ENCODE measurements around the gene RBM18. TPM values are rescaled to one million over a fixed set of nuclear protein-coding genes. Genes with fewer than 3 reads are reported as not detected.

The RBM18 gene
- total RNA-seq, 1 experiment from 2014 or later, result 19.2 TPM

- Histone ChIP-seq H3K9me3 (ENCODE audit: control insufficient read depth, insufficient read depth, low read depth, low read length) (no peaks in the 10 kb centered on the region), H3K27ac (ENCODE audit: low read length) (no peak overlapping the region), H3K4me3 (ENCODE audit: low read depth in 2 of 2, low read length in 2 of 2) (no peak overlapping the region), H3K36me3 (ENCODE audit: control insufficient read depth, insufficient read depth, low read length) (no peaks in the 10 kb centered on the region), H3K27me3 (ENCODE audit: control insufficient read depth, insufficient read depth, low read length) (no peaks in the 10 kb centered on the region), H3K4me1 (ENCODE audit: control insufficient read depth, insufficient read depth, low read length) (no peaks in the 10 kb centered on the region)
- ChIA-PET POLR2A (no interaction called here), CTCF (no interaction called here)
- DNase-seq (ENCODE audit: low read depth, low spot score) (no peak), ATAC-seq (no peak)
- in situ Hi-C loops (cut with HindIII; ENCODE audit: low pct_unique_long_range_greater_than_20kb, low sequenced_read_pairs), result no loop called here
- intact Hi-C loops (cut with micrococcal nuclease; ENCODE audit: unreplicated experiment), result no loop called here
- TF ChIP-seq SIN3A (IDR thresholded peaks at IDR 0.05; ENCODE audit: borderline replicate concordance, insufficient read depth, low read depth, low read length) (no peak), POLR2AphosphoS5 (IDR thresholded peaks at IDR 0.05; ENCODE audit: low read depth, low read length) (no peak)
- no TSS peak for BruUV-seq (replicated peaks)
These were observed 60.6 kb downstream of the RBM18 start for GRCh38 chr9:122204055-122204454.

GRCh38 chr9:122202111-122202510, 62.5 kb downstream of the RBM18 start:
- no peaks in the 10 kb centered on the region for H3K9me3 ChIP-seq (ENCODE audit: control insufficient read depth, insufficient read depth, low read depth, low read length)
- no peak overlapping the region for H3K27ac ChIP-seq (ENCODE audit: low read length)
- no TSS peak for BruUV-seq (replicated peaks)
- no peak for ATAC-seq
- no peak overlapping the region for H3K4me3 ChIP-seq (ENCODE audit: low read depth in 2 of 2, low read length in 2 of 2)
- DNase-seq (ENCODE audit: low read depth, low spot score), result no peak
- POLR2A ChIA-PET, result no interaction called here
- in situ Hi-C loops (cut with HindIII; ENCODE audit: low pct_unique_long_range_greater_than_20kb, low sequenced_read_pairs) (no loop called here), intact Hi-C loops (cut with micrococcal nuclease; ENCODE audit: unreplicated experiment) (no loop called here)
- TF ChIP-seq TCF7L2 (IDR thresholded peaks at IDR 0.05; ENCODE audit: low read depth, low read length), result no peak
- no peak for TF ChIP-seq POLR2AphosphoS5 (IDR thresholded peaks at IDR 0.05; ENCODE audit: low read depth, low read length)
- TF ChIP-seq CTCF (IDR thresholded peaks at IDR 0.05), result no peak
- no peak for TF ChIP-seq REST (IDR thresholded peaks at IDR 0.05; ENCODE audit: insufficient read depth in 1 of 2, low read depth in 2 of 2, low read length in 1 of 2)
- TF ChIP-seq SIN3A (IDR thresholded peaks at IDR 0.05; ENCODE audit: borderline replicate concordance, insufficient read depth, low read depth, low read length), result no peak
- no peaks in the 10 kb centered on the region for H3K27me3 ChIP-seq (ENCODE audit: control insufficient read depth, insufficient read depth, low read length)
- CTCF ChIA-PET, result no interaction called here
- H3K4me1 ChIP-seq (ENCODE audit: control insufficient read depth, insufficient read depth, low read length), result no peaks in the 10 kb centered on the region
- no peaks in the 10 kb centered on the region for H3K36me3 ChIP-seq (ENCODE audit: control insufficient read depth, insufficient read depth, low read length)

- no peak for ATAC-seq
- in situ Hi-C loops (cut with HindIII; ENCODE audit: low pct_unique_long_range_greater_than_20kb, low sequenced_read_pairs) (no loop called here), intact Hi-C loops (cut with micrococcal nuclease; ENCODE audit: unreplicated experiment) (no loop called here)
- ChIA-PET POLR2A (no interaction called here), CTCF (no interaction called here)
- no TSS peak for BruUV-seq (replicated peaks)
- TF ChIP-seq CTCF (IDR thresholded peaks at IDR 0.05) (no peak), TCF7L2 (IDR thresholded peaks at IDR 0.05; ENCODE audit: low read depth, low read length) (no peak), SIN3A (IDR thresholded peaks at IDR 0.05; ENCODE audit: borderline replicate concordance, insufficient read depth, low read depth, low read length) (no peak), REST (IDR thresholded peaks at IDR 0.05; ENCODE audit: insufficient read depth in 1 of 2, low read depth in 2 of 2, low read length in 1 of 2) (no peak), POLR2AphosphoS5 (IDR thresholded peaks at IDR 0.05; ENCODE audit: low read depth, low read length) (no peak)
- no peaks in the 10 kb centered on the region for H3K36me3 ChIP-seq (ENCODE audit: control insufficient read depth, insufficient read depth, low read length)
- DNase-seq (ENCODE audit: low read depth, low spot score), result no peak
- H3K4me3 ChIP-seq (ENCODE audit: low read depth in 2 of 2, low read length in 2 of 2), result no peak overlapping the region
- H3K9me3 ChIP-seq (ENCODE audit: control insufficient read depth, insufficient read depth, low read depth, low read length), result no peaks in the 10 kb centered on the region
- H3K27ac ChIP-seq (ENCODE audit: low read length), result no peak overlapping the region
- no peaks in the 10 kb centered on the region for H3K27me3 ChIP-seq (ENCODE audit: control insufficient read depth, insufficient read depth, low read length)
- no peaks in the 10 kb centered on the region for H3K4me1 ChIP-seq (ENCODE audit: control insufficient read depth, insufficient read depth, low read length)
These were observed 63.0 kb downstream of the RBM18 start for GRCh38 chr9:122201641-122202040.

Data from Panc1 (cell line).